Vagina (tissue), 2 donors: Measurements from ENCODE around the gene PCSK1.

ENCODE experiments used
- CTCF ChIP-seq, 3 experiments: fragments of 450-650 bp in 2 of 3; fragments of 200-600 bp in 1 of 3; sonication (generic) in 1 of 3; IDR thresholded peaks; one replicate each; pipeline ENCODE4 v1.5.1; 2017 to 2019; ENCODE audit warnings: antibody characterized with exemption in 3 of 3, mild to moderate bottlenecking in 2 of 3, moderate library complexity in 2 of 3
- POLR2A ChIP-seq, 2 donors: fragments of 450-650 bp; IDR thresholded peaks; one replicate each; pipeline ENCODE4 v1.6.1; 2017; ENCODE audit warnings: antibody characterized with exemption in 2 of 2, mild to moderate bottlenecking in 2 of 2, moderate library complexity in 2 of 2
- POLR2AphosphoS5 ChIP-seq, 2 donors: sonication (generic); formaldehyde crosslinking; IDR thresholded peaks; one replicate each; pipeline ENCODE4 v1.9.0; 2017; ENCODE audit warnings: antibody characterized with exemption in 2 of 2, mild to moderate bottlenecking in 2 of 2, low read depth in 1 of 2; ENCODE audit not compliant: insufficient read depth in 1 of 2

GRCh38 chr5:96373381-96373733, 59.7 kb downstream of the PCSK1 start:
- TF ChIP-seq POLR2A (IDR thresholded peaks at IDR 0.05) (no peak), CTCF (IDR thresholded peaks at IDR 0.05) (no peak), POLR2AphosphoS5 (IDR thresholded peaks at IDR 0.05; ENCODE audit: insufficient read depth in 1 of 2, low read depth in 1 of 2) (no peak)
